DMS53 treated with DMSO at 0.1 percent for 48 hours (cell line): ENCODE measurements around the gene A1BG.
"Not testable (repeated sequence)": the region's sequence is repeated elsewhere in the genome, so short reads cannot be mapped to it uniquely, and the experiment has no call there.

Experiments
- DNase-seq: peaks from one replicate; lab custom pipeline; 2025; ENCODE audit not compliant: unreplicated experiment; lab: John Stamatoyannopoulos, UW

Gene A1BG

GRCh38 chr19:58386576-58387337 is 33.5 kb upstream of the A1BG start, which contains the start of gene RPS5:
Gene RPS5, plus strand, starts transcription at chr19:58387269. Its CDS starts 869 bp downstream, at chr19:58388138.
- DNase-seq = peak; percentile 98

- DNase-seq = no peak
These were observed 32.7 kb upstream of the A1BG start for GRCh38 chr19:58385891-58386575.

GRCh38 chr19:58385313-58385890 is 32.1 kb upstream of the A1BG start:
- DNase-seq = no peak

- DNase-seq = no peak
These were observed 29.8 kb upstream of the A1BG start for GRCh38 chr19:58382997-58383603.

GRCh38 chr19:58381460-58382212 is 28.3 kb upstream of the A1BG start:
- DNase-seq = no peak

GRCh38 chr19:58380662-58381459 is 27.6 kb upstream of the A1BG start, which contains the start of gene ZNF837:
Gene ZNF837, minus strand, starts transcription at chr19:58381030. Its CDS starts 11,698 bp downstream, at chr19:58369332.
- peak; percentile 99 for DNase-seq

GRCh38 chr19:58380037-58380661 is 26.9 kb upstream of the A1BG start:
- DNase-seq = no peak

GRCh38 chr19:58379246-58379645 is 26.0 kb upstream of the A1BG start:
- no peak for DNase-seq

GRCh38 chr19:58376724-58377123 is 23.4 kb upstream of the A1BG start:
- DNase-seq = not testable (repeated sequence)

- no peak for DNase-seq
These were observed 20.9 kb upstream of the A1BG start for GRCh38 chr19:58374200-58374599.

- DNase-seq = no peak
These were observed 19.2 kb upstream of the A1BG start for GRCh38 chr19:58372311-58373133.

- no peak for DNase-seq
These were observed 15.5 kb upstream of the A1BG start for GRCh38 chr19:58368561-58369360.

- DNase-seq = no peak
These were observed 14.6 kb upstream of the A1BG start for GRCh38 chr19:58367698-58368454.

- no peak for DNase-seq
These were observed 13.5 kb upstream of the A1BG start for GRCh38 chr19:58366585-58367430.

- DNase-seq = no peak
These were observed 10.9 kb upstream of the A1BG start for GRCh38 chr19:58364146-58364545.

GRCh38 chr19:58362272-58362994 is 9.1 kb upstream of the A1BG start, which contains the start of gene ZNF497:
Gene ZNF497, minus strand, starts transcription at chr19:58362751. Its CDS starts 5,116 bp downstream, at chr19:58357635.
- DNase-seq = peak; percentile 90
